Adrenal gland (tissue), 12 donors: ENCODE data around the gene CNOT6. TPM values are rescaled to one million over a fixed set of nuclear protein-coding genes. Genes with fewer than 3 reads are reported as not detected.

Experiments used
- DNase-seq, 7 donors: peaks; one replicate each; pipeline ENCODE4 v3.0.0-alpha.2; 2019 to 2020
- H3K27ac ChIP-seq, 5 donors: fragments of 200-600 bp; sonication (generic) in 4 of 5; 1 replicate in 3 of 5; 2 replicates in 2 of 5; pipeline versions ENCODE4 v1.5.1 to v1.8.0; 2016 to 2020; ENCODE audit warnings: mild to moderate bottlenecking in 1 of 5
- H3K27me3 ChIP-seq: fragments of 200-600 bp; 2 replicates; pipeline ENCODE4 v1.8.0; 2021
- H3K36me3 ChIP-seq, 2 donors: fragments of 200-600 bp; replicated peaks in 1 of 2; 1 replicate in 1 of 2; 2 replicates in 1 of 2; pipeline versions ENCODE4 v1.5.1 to v1.8.0; 2018 to 2022
- H3K4me1 ChIP-seq, 2 donors: fragments of 200-600 bp; replicated peaks in 1 of 2; 1 replicate in 1 of 2; 2 replicates in 1 of 2; pipeline versions ENCODE4 v1.5.1 to v1.8.0; 2018 to 2021
- H3K4me3 ChIP-seq, 4 donors: fragments of 200-600 bp; sonication (generic) in 3 of 4; one replicate each; pipeline ENCODE4 v1.5.1; 2016 to 2018
- H3K9me3 ChIP-seq, 3 donors: fragments of 200-600 bp; sonication (generic) in 1 of 3; replicated peaks in 1 of 3; 1 replicate in 2 of 3; 2 replicates in 1 of 3; pipeline versions ENCODE4 v1.5.1 to v1.8.0; 2016 to 2021
- POLR2A ChIP-seq, 2 donors: fragments of 450-650 bp; IDR thresholded peaks; one replicate each; pipeline ENCODE4 v1.6.1; 2017; ENCODE audit warnings: antibody characterized with exemption in 2 of 2, mild to moderate bottlenecking in 2 of 2, moderate library complexity in 1 of 2
- WGBS, 4 donors: extraction: QIAGEN DNeasy Blood & Tissue Kit in 2 of 4; methylation state at CpG; one replicate each; pipeline versions ENCODE4 v1.1.5 to v1.1.7; 2013 to 2017; 5-methylcytosine and 5-hydroxymethylcytosine counted together
- intact Hi-C, 2 donors: fragments of 100-400 bp; cut with DNase I; formaldehyde crosslinking; loops; one replicate each; pipeline versions ENCODE4 v1.14.1 to v1.15.0; 2022 to 2023
- polyA plus RNA-seq, 3 donors: library from polyadenylated mRNA; stranded (reverse); fragments of 200-250 nt in 2 of 3; fragments of 350-450 nt in 1 of 3; fragmentation: Illumina TruSeq in 1 of 3; extraction: RNeasy Lipid Tissue Mini Kit (QIAGEN cat#74804) in 1 of 3; gene quantifications; one replicate each; pipeline ENCODE4 v1.2.3, GENCODE V29; 2013 to 2014
- total RNA-seq, 9 donors: library from RNA; depleted of rRNA in 4 of 9; stranded (reverse); fragments of >200 nt in 4 of 9; fragments of 120-200 nt in 1 of 9; fragmentation: NEBNext Ultra II Directional in 1 of 9; extraction: Animal tissue kit (Norgen Biotek cat#: 25700) in 1 of 9; gene quantifications; one replicate each; pipeline versions ENCODE4 v1.1.0 to v1.2.4, GENCODE V29; 2013 to 2023
- TF ChIP-seq, protein P1 (sequence below), 6 experiments: fragments of 450-650 bp in 4 of 6; fragments of 200-600 bp in 2 of 6; sonication (generic) in 1 of 6; IDR thresholded peaks; 1 replicate in 5 of 6; 2 replicates in 1 of 6; pipeline versions ENCODE4 v1.5.1 to v1.8.0; 2016 to 2021; ENCODE audit warnings: antibody characterized with exemption in 6 of 6, mild to moderate bottlenecking in 2 of 6, moderate library complexity in 1 of 6
- donor health status: healthy with polysubstance abuse.
- donor health status: Bipolar disorder and iron deficiency.
- donor health status: DM: yes; HTN: yes; CAD: no.
- donor health status: DM: no; HTN: no; CAD: no.
- donor health status: DM: no; HTN: no; CAD: no.
- donor health status: DM: yes; HTN: yes; CAD: no.

Gene CNOT6
- total and polyA plus RNA-seq, 12 donors, result 4.4 to 19.9 (median 11.5) TPM

DNA sequence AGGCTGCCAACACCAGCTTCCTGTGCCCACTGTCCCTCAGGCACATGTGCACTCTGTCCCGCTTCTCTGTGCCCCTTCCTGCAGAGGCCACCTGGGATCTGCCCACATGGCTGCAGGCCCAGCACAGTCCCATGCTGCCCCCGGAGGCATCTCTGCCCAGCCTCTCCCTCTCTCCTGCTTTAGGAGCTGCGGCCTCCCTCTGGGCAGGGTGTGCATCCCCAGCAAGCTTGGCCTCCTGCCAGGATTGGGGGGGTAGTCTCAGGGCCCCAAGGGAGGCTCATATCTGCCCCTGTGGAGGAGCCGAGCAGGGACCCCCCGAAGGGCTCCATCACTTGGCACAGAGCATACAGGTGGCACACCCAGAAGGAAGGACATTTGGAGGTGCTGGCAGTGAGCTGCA, 130.4 kb downstream of the CNOT6 start:
- no peaks in the 10 kb centered on the region for H3K4me1 ChIP-seq
- H3K4me3 ChIP-seq, result no peak overlapping the region
- no peaks in the 10 kb centered on the region for H3K9me3 ChIP-seq
- H3K27ac ChIP-seq, result peak overlapping the region in 1 of 5 donors; percentile 16
- intact Hi-C loops, result no loop called here
- 45 to 64% (median 58%) methylated on average over 1 to 5 of the region's 5 CpGs for WGBS, 4 donors
- H3K36me3 ChIP-seq, result no peaks in the 10 kb centered on the region
- peaks cover 5% of the 10 kb centered on the region for H3K27me3 ChIP-seq
- DNase-seq, result no peak
- TF ChIP-seq, protein P1, sequence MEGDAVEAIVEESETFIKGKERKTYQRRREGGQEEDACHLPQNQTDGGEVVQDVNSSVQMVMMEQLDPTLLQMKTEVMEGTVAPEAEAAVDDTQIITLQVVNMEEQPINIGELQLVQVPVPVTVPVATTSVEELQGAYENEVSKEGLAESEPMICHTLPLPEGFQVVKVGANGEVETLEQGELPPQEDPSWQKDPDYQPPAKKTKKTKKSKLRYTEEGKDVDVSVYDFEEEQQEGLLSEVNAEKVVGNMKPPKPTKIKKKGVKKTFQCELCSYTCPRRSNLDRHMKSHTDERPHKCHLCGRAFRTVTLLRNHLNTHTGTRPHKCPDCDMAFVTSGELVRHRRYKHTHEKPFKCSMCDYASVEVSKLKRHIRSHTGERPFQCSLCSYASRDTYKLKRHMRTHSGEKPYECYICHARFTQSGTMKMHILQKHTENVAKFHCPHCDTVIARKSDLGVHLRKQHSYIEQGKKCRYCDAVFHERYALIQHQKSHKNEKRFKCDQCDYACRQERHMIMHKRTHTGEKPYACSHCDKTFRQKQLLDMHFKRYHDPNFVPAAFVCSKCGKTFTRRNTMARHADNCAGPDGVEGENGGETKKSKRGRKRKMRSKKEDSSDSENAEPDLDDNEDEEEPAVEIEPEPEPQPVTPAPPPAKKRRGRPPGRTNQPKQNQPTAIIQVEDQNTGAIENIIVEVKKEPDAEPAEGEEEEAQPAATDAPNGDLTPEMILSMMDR (IDR thresholded peaks at IDR 0.05), result no peak
- TF ChIP-seq POLR2A (IDR thresholded peaks at IDR 0.05), result no peak

DNA sequence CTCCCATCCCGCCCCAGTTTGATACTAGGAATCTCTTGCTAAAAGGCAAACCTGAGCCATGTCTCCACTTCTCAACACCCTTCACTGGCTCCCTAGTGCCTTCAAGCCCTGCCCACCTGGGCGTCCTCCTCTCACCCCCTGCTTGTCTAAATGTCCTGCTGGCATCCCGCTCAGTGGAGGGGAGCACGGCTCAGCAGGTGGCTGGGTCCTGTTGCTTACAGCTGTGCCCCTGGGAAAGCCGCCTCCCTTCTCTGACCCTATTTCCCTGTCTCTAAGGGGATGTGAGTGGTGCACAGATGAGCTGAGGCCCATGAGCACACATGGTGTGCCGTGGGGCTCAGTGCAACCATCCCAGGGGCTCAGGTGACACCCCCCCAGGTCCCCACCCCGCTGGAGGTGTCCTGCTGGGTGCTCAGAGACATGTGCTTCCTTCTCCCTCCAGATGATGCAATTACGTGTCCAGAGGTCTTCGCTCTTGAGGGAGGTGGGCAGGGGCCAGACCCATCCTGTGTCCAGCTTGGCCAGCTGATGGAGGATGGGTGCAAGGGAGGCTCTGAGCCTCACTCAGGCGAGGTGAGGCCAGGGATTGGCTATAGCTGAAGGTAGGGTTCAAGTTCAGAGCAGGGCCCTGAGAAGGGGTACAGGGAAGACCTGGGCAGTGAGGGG, 131.1 kb downstream of the CNOT6 start:
- no peaks in the 10 kb centered on the region for H3K4me1 ChIP-seq
- no peaks in the 10 kb centered on the region for H3K27me3 ChIP-seq
- TF ChIP-seq, protein P1 (IDR thresholded peaks at IDR 0.05), result no peak
- no peak for TF ChIP-seq POLR2A (IDR thresholded peaks at IDR 0.05)
- no peak overlapping the region for H3K4me3 ChIP-seq
- no peaks in the 10 kb centered on the region for H3K9me3 ChIP-seq
- H3K36me3 ChIP-seq, result no peaks in the 10 kb centered on the region
- H3K27ac ChIP-seq, result no peak overlapping the region
- 68 to 86% (median 82%) methylated on average over 7 to 10 of the region's 10 CpGs for WGBS, 4 donors
- DNase-seq, result no peak
- intact Hi-C loops, result no loop called here

DNA sequence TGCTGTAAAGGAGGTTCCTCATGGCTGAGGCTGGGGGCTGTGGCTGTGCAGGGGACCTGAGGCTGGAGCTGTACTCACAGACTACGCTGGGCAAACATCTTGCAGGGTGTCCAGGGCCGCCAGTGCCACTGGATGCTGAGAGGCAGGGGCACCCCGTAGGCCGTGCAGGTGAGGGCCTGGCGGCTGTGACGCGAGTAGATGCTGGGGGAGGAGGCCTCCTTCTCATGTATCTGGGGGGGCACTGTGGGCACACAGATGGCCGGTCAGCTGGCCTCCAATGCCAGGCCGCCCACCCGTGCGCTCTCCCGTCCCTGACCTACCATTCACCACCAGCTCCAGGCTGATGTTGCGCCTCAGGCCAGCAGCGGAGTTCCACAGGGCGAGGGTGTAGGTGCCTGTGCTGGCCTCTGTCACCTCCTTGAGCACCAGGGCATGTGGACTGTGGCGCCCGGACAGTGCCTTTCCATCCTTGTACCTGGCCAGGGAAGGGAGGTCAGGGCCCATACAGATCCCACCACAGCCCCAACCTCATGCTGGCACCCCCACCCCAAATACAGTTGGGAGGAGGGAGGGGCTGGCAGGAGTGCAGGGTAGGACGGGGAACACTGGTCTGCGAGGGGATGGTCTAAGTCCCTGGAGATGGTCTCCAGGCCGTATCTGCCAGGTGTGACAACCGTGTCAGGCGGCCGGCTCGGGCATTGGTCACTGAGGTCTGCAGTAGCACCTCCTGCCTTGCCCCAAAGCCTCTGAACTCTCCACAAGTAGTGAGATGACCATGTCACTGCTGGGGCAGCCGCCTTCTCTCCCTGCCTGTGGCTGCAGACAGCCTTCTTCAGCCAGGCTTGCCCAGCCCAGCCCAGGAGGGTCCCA, 131.8 kb downstream of the CNOT6 start:
- H3K36me3 ChIP-seq, result no peaks in the 10 kb centered on the region
- intact Hi-C loops, result no loop called here
- no peak for TF ChIP-seq POLR2A (IDR thresholded peaks at IDR 0.05)
- TF ChIP-seq, protein P1 (IDR thresholded peaks at IDR 0.05), result no peak
- WGBS, 4 donors, result 84 to 89% (median 88%) methylated on average over 6 to 25 of the region's 25 CpGs
- no peak overlapping the region for H3K4me3 ChIP-seq
- no peak overlapping the region for H3K27ac ChIP-seq
- H3K9me3 ChIP-seq, result no peaks in the 10 kb centered on the region
- H3K27me3 ChIP-seq, result no peaks in the 10 kb centered on the region
- H3K4me1 ChIP-seq, result no peaks in the 10 kb centered on the region
- DNase-seq, result no peak

DNA sequence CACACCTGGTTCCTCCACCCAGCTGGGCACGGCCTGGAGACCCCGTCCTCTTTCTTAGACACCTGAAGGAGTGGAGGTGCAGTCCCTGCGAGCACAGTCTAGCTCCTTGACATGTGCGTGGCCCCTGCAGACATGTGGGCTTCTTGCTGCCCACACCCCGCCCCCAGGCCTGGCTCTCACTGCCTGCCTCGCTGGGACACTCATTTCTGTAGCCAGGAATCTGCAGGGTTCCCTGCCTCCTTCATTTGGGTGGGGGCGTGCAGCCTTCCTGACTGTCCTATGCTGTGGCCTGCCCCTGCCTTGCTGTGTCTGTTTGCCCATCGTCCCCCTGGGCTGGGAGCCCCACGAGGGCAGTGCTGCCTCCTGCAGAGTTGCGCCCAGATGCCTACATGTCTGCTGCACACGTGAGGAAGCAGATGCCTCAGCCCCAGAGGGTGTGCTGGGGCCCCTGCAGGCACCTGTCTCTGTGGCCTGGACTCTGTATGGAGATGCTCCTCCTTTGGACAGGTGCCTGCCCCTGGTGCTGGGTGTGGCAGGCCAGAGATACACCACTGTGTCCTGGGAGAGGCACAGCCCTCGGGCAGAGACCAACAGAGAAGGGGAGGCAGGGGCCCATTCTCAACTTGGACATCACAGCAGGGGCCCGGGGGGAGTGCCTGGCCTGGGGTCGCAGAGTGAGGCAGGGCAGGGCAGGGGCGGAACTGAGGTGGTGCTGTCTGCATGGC, 132.6 kb downstream of the CNOT6 start:
- 77 to 90% (median 80%) methylated on average over 2 to 15 of the region's 15 CpGs for WGBS, 4 donors
- Histone ChIP-seq H3K4me1 (no peaks in the 10 kb centered on the region), H3K4me3 (no peak overlapping the region), H3K27ac (no peak overlapping the region), H3K36me3 (no peaks in the 10 kb centered on the region), H3K27me3 (no peaks in the 10 kb centered on the region), H3K9me3 (no peaks in the 10 kb centered on the region)
- intact Hi-C loops, result no loop called here
- no peak for DNase-seq
- TF ChIP-seq, protein P1 (IDR thresholded peaks at IDR 0.05), result no peak
- no peak for TF ChIP-seq POLR2A (IDR thresholded peaks at IDR 0.05)
